M059J (cell line): ENCODE results near the gene HTR3D. TPM values are rescaled to one million over a fixed set of nuclear protein-coding genes. Genes with fewer than 3 reads are reported as not detected.
"Not testable (repeated sequence)": the region's sequence is repeated elsewhere in the genome, so short reads cannot be mapped to it uniquely, and the experiment has no call there.

Experiments used
- DNase-seq: peaks from one replicate; pipeline ENCODE4 v3.0.0-alpha.2; 2012; ENCODE audit warnings: low read depth
- total RNA-seq: library from RNA; depleted of rRNA; stranded (reverse); fragments of >200 nt; shearing (Covaris generic); gene quantifications from 2 replicates; pipeline ENCODE4 v1.2.3, GENCODE V29; 2014; rRNA removed

The HTR3D gene, protein sequence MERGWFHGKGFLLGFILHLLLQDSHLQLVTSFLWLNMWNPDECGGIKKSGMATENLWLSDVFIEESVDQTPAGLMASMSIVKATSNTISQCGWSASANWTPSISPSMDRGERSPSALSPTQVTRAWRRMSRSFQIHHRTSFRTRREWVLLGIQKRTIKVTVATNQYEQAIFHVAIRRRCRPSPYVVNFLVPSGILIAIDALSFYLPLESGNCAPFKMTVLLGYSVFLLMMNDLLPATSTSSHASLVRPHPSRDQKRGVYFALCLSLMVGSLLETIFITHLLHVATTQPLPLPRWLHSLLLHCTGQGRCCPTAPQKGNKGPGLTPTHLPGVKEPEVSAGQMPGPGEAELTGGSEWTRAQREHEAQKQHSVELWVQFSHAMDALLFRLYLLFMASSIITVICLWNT
- not detected in 2 replicates for total RNA-seq

- DNase-seq: peak; percentile 47
These were observed at the start of gene HTR3D for GRCh38 chr3:184031187-184031792. HTR3D (plus strand) TSS chr3:184031742; CDS start chr3:184031742, 0 bp downstream.

DNA sequence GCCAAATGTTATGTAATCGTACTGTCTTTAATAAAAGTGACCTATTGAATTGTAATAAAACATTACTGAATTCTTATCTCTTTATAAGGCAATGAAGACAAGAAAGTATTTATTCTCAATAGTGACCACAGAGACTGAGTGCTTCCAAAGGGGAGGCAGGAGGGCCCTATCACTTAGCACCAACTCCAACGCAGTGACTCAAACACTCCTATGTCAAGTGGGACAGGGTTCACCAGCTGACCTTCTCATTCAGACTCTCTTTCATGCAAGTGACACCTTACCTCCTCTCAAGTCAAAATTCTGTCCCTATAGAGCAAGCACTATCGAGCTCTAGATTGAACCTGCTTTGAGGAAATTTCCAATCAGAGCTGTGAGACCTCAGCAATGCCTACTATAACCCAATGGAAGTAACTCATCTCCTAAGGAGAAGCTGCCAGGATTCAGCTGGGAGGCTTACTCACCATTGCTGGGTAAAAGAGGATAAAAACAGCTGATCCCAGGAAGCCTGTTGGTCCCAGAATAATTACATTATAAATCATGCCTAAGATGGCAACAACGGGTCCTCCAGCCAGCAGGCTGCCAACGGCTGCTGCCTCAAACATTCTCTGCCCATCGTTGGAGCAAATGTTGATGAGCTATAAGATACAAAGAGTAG lies 49.4 kb upstream of the HTR3D start:
- DNase-seq: no peak

DNA sequence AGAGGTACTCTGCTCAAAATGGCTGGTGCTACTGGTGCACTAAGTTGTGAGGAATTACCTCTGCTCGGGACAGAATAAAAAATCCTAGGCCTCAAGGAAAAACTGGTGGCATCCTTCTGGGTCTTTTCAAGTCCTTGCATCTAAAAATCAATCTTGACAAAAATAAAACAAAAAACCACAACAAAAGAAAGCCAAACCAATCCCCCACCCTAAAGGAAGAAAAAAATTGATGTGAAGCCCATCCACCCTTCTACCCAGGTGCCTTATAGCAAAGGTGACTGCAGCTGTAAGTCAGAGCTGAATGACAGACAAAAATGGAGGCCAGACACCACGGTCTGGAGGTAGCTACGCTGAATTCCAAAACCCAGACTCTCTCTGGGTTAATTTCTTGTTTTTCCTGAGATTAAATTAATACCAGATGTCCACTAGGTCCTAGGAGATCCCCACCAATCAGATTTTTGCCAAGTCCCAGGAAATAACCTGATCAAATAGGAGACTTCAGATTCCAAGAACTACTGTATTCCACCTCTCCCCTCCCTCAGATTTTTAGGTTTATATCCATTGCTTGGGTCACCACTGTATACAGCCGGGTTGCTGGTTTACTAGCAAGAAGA lies 47.3 kb upstream of the HTR3D start:
- no peak for DNase-seq

DNA sequence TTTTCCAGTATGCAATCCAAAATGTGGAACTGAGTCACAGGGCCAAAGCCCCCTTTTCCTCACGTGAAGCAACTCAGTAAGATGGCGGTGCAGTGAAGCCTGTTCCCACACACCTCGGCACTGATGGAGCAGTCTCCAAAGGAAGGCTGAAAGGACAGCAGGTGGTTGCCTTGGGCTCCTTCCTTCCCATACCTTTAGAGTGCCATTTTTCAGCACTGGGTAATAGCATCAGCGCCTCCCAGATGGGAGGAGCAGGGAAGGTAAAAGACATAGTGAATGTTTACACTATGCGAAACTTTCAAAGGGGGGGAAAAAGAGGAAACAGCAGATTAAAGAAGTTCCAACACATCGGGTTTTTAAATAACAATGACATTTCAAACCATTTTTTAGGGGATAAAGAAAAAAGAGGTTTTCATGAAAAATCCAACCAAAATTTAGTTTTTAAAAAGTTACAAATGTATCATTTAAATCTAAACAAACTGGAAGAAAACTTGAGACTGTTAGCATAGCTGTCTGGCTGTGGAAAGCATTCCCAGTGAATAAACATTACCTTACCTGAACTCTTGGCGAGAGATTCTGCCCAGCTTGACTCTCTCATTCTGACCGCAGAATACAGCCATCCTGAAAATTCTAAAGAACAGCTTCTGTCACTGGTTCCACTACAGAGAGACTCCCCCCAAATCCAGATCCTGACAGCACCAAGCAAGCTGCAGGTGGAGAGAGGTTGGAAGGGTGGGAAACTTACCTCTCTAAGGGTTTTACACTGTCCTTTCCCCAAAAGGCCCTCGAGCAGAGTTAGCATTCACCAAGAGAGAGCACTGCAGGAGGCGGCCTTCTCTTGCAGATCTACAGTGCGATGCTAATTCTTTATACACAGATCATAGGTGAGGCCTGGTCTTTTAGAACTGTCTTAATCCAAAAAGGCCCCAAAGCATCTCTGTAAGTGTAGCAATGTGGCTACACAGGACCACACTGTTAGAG lies 46.5 kb upstream of the HTR3D start:
- no peak for DNase-seq

- DNase-seq: no peak
These were observed 44.4 kb upstream of the HTR3D start for GRCh38 chr3:183987000-183987600.

DNA sequence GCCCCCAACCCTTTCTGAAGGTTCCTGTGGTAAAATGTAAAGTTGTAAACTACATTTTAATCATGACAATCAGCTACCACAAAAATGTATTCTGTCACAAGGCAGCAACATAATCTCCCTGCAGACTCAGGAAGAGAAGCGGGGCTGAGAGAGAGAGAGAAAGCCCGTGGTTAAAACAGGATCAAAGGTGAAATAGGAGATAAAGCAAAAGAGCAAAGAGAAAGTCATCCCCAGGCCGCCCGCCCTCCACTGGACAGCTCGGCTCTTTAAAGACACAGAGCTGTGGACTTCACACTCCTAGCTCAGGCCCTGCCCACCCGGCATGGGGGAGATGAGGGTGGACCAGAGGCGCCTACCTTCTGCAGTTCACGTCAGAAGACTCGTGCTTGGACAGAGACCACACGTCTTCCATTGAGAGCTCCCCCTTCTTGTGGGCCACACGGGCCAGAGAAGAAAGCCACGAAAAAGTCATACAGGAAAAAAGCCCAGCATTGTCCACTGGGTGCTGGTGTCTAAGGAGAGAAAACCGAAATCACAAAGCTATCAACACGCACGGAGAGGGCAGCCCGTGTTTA lies 43.2 kb upstream of the HTR3D start:
- peak; percentile 66 for DNase-seq

DNA sequence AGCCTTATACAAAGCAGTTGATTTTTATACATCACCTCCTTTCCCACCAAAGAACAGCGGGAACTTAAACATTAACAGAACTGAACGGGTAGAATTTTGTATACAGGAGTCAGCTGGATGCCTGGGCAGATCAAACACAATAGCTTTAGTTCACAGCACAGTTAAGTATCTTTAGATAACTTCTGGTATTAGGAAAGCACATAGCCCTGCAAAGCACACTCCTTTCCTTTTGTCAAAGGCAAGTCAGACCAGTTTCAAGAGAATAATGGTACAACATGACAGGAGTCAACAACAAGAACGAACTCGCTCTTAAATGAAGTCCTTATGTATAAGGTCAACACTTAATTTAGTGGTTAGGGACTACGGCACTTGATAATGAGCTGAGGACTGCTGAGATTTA lies 40.1 kb upstream of the HTR3D start:
- no peak for DNase-seq

- DNase-seq: no peak
These were observed 29.8 kb upstream of the HTR3D start for GRCh38 chr3:184001761-184002160.

DNA sequence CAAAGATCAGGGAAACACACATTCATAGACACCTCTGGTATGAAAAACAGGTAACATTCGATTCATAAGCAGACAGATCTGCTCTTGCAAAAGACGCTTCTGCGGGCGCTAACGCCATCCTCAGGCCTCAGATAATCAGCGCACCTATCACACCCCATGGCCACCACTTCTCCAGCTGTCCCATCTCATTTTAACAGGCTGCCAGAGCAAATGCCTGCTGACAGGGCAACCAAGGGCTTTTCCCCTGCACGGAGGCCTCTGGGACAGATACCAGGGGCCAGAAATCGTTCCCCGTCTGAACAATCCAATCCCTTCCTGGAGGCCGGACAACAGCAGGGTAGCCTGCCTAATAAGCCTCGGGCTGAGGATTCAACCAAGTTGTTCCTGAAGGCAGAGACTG lies 29.1 kb upstream of the HTR3D start:
- DNase-seq: no peak

DNA sequence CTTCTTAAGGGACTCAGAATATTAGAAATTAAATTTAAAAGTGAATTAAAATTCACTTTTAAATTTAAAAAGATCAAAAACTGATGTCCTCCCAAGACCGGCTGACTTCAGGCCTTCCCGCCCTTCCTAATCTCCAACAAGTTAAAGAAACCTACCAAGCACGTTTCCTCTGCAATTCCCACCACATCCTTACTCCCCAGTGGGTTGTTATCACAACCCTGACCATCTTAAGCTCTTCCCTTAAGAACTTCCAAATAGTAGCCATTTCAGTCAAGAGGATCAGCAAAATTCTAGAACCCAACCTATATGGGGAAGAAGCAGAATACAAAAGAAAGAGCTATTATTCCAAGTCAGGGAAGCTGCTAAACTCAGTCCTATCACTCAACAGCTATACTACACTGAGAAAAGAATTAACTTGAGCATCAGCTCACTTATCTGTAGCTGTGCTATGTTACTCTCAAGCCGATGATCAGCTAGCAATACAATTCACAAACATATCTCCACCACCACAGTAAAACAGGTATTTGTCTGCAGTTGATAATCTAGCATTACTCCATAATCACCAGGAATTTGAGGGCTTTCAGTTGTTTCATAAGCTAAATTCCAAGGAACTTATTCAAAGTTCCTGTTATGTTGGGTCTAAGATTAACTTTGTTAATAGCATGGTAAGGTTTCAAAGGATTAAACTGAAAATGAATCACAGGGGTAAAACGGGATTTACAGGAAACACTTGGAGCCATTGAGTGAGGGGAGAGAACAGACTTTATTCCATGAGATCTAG lies 28.2 kb upstream of the HTR3D start:
- DNase-seq: peak; percentile 41

- DNase-seq: no peak
These were observed 27.1 kb upstream of the HTR3D start for GRCh38 chr3:184004476-184004875.

- DNase-seq: peak; percentile 41
These were observed 25.5 kb upstream of the HTR3D start for GRCh38 chr3:184005941-184006507.

DNA sequence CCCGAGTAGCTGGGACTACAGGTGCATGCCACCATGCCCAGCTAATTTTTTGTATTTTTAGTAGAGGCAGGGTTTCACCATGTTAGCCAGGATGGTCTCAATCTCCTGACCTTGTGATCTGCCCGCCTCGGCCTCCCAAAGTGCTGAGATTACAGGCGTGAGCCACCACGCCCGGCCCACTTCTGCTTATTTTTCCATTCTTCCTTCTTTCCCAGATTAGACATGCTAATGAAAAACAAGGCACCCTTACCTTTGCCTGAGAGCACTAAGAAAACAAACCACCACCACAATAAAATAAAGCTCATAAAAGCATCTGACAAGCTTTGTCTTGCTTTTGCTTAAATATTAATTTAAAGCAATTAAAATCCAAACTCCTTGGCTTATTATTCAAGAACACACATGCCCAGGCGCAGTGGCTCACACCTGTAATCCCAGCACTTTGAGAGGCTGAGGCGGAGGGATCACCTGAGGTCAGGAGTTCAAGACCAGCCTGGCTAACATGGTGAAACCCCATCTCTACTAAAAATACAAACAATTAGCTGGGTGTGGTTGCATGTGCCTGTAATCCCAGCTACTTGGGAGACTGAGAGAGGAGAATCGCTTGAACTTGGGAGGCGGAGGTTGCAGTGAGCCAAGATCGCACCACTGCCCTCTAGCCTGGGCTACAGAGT lies 24.3 kb upstream of the HTR3D start:
- DNase-seq: not testable (repeated sequence)

GRCh38 chr3:184008161-184008560 lies 23.4 kb upstream of the HTR3D start:
- no peak for DNase-seq

DNA sequence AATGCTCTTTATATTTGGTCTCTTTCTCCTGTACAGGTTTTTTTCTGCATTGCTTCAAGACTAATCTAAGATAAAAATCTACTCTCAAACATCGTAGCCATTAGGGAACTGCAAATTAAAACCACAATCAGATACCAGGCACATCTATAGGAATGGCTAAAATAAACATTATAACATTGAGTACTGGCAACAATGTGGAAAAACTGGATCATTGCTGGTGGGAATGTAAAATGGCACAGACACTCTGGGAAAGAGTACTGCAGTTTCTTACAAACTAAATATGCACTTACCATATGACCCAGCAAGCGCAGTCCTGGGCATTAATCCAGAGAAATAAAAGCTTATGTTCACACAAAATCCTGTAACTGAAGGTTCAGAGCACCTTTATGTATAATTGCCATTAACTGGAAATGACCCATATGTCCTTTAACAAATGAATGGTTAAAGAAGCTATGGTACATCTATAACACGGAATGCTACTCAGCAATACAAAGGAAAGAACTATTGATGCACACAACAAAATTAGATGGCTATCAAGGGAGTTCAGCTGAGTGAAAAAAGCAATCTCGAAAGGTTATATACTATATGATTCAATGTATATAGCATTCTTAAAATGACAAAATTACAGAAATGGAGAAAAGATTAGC lies 20.2 kb upstream of the HTR3D start:
- DNase-seq: no peak

- DNase-seq: no peak
These were observed 19.3 kb upstream of the HTR3D start for GRCh38 chr3:184011937-184012889.
